LoVo (cell line): ENCODE measurements around the gene VPS13D.
A peak's percentile ranks its signal among the peaks of the same experiment; 100 is the strongest.
"Not testable (repeated sequence)": the region's sequence is repeated elsewhere in the genome, so short reads cannot be mapped to it uniquely, and the experiment has no call there.

Experiments used
- DNase-seq: peaks from one replicate; pipeline ENCODE4 v3.0.0-alpha.2; 2016; ENCODE audit warnings: low spot score

VPS13D gene

GRCh38 chr1:12196641-12197482 is 33.0 kb upstream of the VPS13D start:
- DNase-seq = no peak

GRCh38 chr1:12197483-12197880 is 32.3 kb upstream of the VPS13D start:
- DNase-seq = no peak

GRCh38 chr1:12200208-12200607 is 29.6 kb upstream of the VPS13D start:
- DNase-seq = no peak

GRCh38 chr1:12201352-12202189 is 28.3 kb upstream of the VPS13D start:
- no peak for DNase-seq

- DNase-seq = no peak
Measured at GRCh38 chr1:12202190-12202497, 27.7 kb upstream of the VPS13D start.

GRCh38 chr1:12202577-12202976 is 27.3 kb upstream of the VPS13D start:
- DNase-seq = no peak

GRCh38 chr1:12203216-12204007 is 26.4 kb upstream of the VPS13D start:
- DNase-seq = no peak

GRCh38 chr1:12204140-12204539 is 25.7 kb upstream of the VPS13D start:
- DNase-seq = no peak

- DNase-seq = no peak
Measured at GRCh38 chr1:12204754-12205658, 24.8 kb upstream of the VPS13D start.

GRCh38 chr1:12206238-12206637 is 23.6 kb upstream of the VPS13D start:
- no peak for DNase-seq

- DNase-seq = no peak
Measured at GRCh38 chr1:12206792-12207424, 22.9 kb upstream of the VPS13D start.

GRCh38 chr1:12208271-12208670 is 21.6 kb upstream of the VPS13D start:
- no peak for DNase-seq

GRCh38 chr1:12208764-12209494 is 20.9 kb upstream of the VPS13D start:
- DNase-seq = peak; percentile 74

- no peak for DNase-seq
Measured at GRCh38 chr1:12209495-12209832, 20.4 kb upstream of the VPS13D start.

- DNase-seq = no peak
Measured at GRCh38 chr1:12215118-12215961, 14.5 kb upstream of the VPS13D start.

GRCh38 chr1:12219800-12220199 is 10.0 kb upstream of the VPS13D start:
- DNase-seq = no peak

- no peak for DNase-seq
Measured at GRCh38 chr1:12220890-12221289, 8.9 kb upstream of the VPS13D start.

GRCh38 chr1:12222700-12223099 is 7.1 kb upstream of the VPS13D start:
- not testable (repeated sequence) for DNase-seq

GRCh38 chr1:12224092-12224491 is 5.7 kb upstream of the VPS13D start:
- not testable (repeated sequence) for DNase-seq
